ENCODE data around the gene SERPINI2. TPM values are rescaled to one million over a fixed set of nuclear protein-coding genes. Genes with fewer than 3 reads are reported as not detected.

Gene SERPINI2
- total and polyA plus RNA-seq, 2 donors (not counting 3 experiments of a cell fraction or from before 2014, with no cell fraction given): not detected

- H3K9me1 ChIP-seq (replicated peaks; ENCODE audit: control insufficient read depth, extremely low read depth, insufficient read depth, low read length): no peaks in the 10 kb centered on the region
- intact Hi-C loops (cut with micrococcal nuclease) (no loop called here), dilution Hi-C loops (cut with MboI; ENCODE audit: extremely low pct_ligation_motif_present, low sequenced_read_pairs) (no loop called here)
- DNase-seq (ENCODE audit: low read depth, low spot score): no peak
- H4K20me1 ChIP-seq (replicated peaks; ENCODE audit: control insufficient read depth, extremely low read depth, insufficient read depth, low read length): no peaks in the 10 kb centered on the region
- no peaks in the 10 kb centered on the region for H3K79me2 ChIP-seq (ENCODE audit: control insufficient read depth, insufficient read depth, low read length)
- H3K9ac ChIP-seq (replicated peaks; ENCODE audit: extremely low read depth, insufficient read depth, low read length): no peak overlapping the region
- H3K4me1 ChIP-seq (ENCODE audit: control insufficient read depth, extremely low read depth, insufficient read depth, low read length): no peaks in the 10 kb centered on the region
- no peak overlapping the region for H3K27ac ChIP-seq (ENCODE audit: insufficient read depth, low read depth, low read length)
- FAIRE-seq: no peak
- no peak overlapping the region for H3K4me2 ChIP-seq (ENCODE audit: insufficient read depth, low read length)
- ChIA-PET POLR2A (no interaction called here), CTCF (no interaction called here)
- TF ChIP-seq EZH2 (IDR thresholded peaks at IDR 0.05; ENCODE audit: borderline replicate concordance, low read depth, low read length, severe bottlenecking) (no peak), MAX (IDR thresholded peaks at IDR 0.05; ENCODE audit: insufficient read depth, insufficient read length) (no peak), GATA2 (IDR thresholded peaks at IDR 0.05; ENCODE audit: insufficient read depth, insufficient read length, low read depth, low read length) (no peak), POLR2AphosphoS5 (IDR thresholded peaks at IDR 0.05; ENCODE audit: insufficient read depth, low read depth, low read length) (no peak), MYC (IDR thresholded peaks at IDR 0.05; ENCODE audit: low read depth, low read length) (no peak), JUN (IDR thresholded peaks at IDR 0.05; ENCODE audit: borderline replicate concordance, insufficient read depth, insufficient read length, low read depth) (no peak), CTCF (IDR thresholded peaks at IDR 0.05; ENCODE audit: extremely low read depth in 1 of 2, insufficient read depth in 1 of 2, low read depth in 1 of 2, low read length in 2 of 2) (no peak), POLR2A (IDR thresholded peaks at IDR 0.05; ENCODE audit: low read depth, low read length) (no peak), FOS (IDR thresholded peaks at IDR 0.05; ENCODE audit: borderline replicate concordance, insufficient read depth, low read length) (no peak)
- H3K27me3 ChIP-seq (ENCODE audit: control insufficient read depth in 2 of 2, insufficient read depth in 2 of 2, low read length in 2 of 2): no peaks in the 10 kb centered on the region
- H3K9me3 ChIP-seq (replicated peaks; ENCODE audit: control insufficient read depth, insufficient read depth, low read length): no peaks in the 10 kb centered on the region
- H3K36me3 ChIP-seq (ENCODE audit: control insufficient read depth in 2 of 2, extremely low read depth in 1 of 2, insufficient read depth in 2 of 2, low read length in 2 of 2): no peaks in the 10 kb centered on the region
- H3K4me3 ChIP-seq (replicated peaks in 1 of 3; ENCODE audit: insufficient read depth in 1 of 3, low read depth in 1 of 3, low read length in 3 of 3): no peak overlapping the region
- no TSS peak for BruUV-seq (replicated peaks)
- H2AFZ ChIP-seq (ENCODE audit: low read depth, low read length): no peak overlapping the region
These were observed 20.0 kb downstream of the SERPINI2 start for GRCh38 chr3:167453815-167454214.
